Large intestine (tissue), 3 donors: ENCODE data around the gene PRICKLE1. TPM values are rescaled to one million over a fixed set of nuclear protein-coding genes. Genes with fewer than 3 reads are reported as not detected.
"Not testable (repeated sequence)": the region's sequence is repeated elsewhere in the genome, so short reads cannot be mapped to it uniquely, and the experiment has no call there.

Experiments used
- DNase-seq, 2 donors: peaks; one replicate each; pipeline versions ENCODE4 v3.0.0 to v3.0.0-alpha.2; 2013
- H3K27ac ChIP-seq: one replicate; pipeline ENCODE4 v1.5.1; 2013; ENCODE audit warnings: low read length
- H3K27me3 ChIP-seq: 2 replicates; pipeline ENCODE4 v1.6.1; 2013; ENCODE audit warnings: low read length; ENCODE audit not compliant: control insufficient read depth, insufficient read depth
- H3K36me3 ChIP-seq: 2 replicates; pipeline ENCODE4 v1.6.1; 2013; ENCODE audit warnings: low read length; ENCODE audit not compliant: control insufficient read depth, insufficient read depth
- H3K4me1 ChIP-seq: one replicate; pipeline ENCODE4 v1.6.1; 2013; ENCODE audit warnings: low read length; ENCODE audit not compliant: control insufficient read depth, insufficient read depth
- H3K4me3 ChIP-seq: one replicate; pipeline ENCODE4 v1.5.1; 2013; ENCODE audit warnings: low read length
- H3K9me3 ChIP-seq: one replicate; pipeline ENCODE4 v1.6.1; 2013; ENCODE audit warnings: mild to moderate bottlenecking, low read depth, low read length, moderate library complexity; ENCODE audit not compliant: control insufficient read depth
- WGBS: methylation state at CpG from one replicate; pipeline ENCODE4 v1.1.5; 2013; ENCODE audit warnings: low lambda C conversion rate; ENCODE audit not compliant: insufficient coverage; 5-methylcytosine and 5-hydroxymethylcytosine counted together
- polyA plus RNA-seq: library from polyadenylated mRNA; unstranded; fragments of 120-200 nt; gene quantifications from one replicate; pipeline ENCODE4 v1.2.1, GENCODE V29; 2013

Gene PRICKLE1
- polyA plus RNA-seq, 1 donor: 6.0 TPM

GRCh38 chr12:42564556-42564955 lies 25.0 kb downstream of the PRICKLE1 start:
- H3K27ac ChIP-seq: no peak overlapping the region
- no peaks in the 10 kb centered on the region for H3K9me3 ChIP-seq
- H3K27me3 ChIP-seq: no peaks in the 10 kb centered on the region
- no peaks in the 10 kb centered on the region for H3K4me1 ChIP-seq
- 83% methylated on average over 1 of the region's 3 CpGs for WGBS
- H3K36me3 ChIP-seq: no peaks in the 10 kb centered on the region
- DNase-seq: no peak
- H3K4me3 ChIP-seq: no peak overlapping the region

DNA sequence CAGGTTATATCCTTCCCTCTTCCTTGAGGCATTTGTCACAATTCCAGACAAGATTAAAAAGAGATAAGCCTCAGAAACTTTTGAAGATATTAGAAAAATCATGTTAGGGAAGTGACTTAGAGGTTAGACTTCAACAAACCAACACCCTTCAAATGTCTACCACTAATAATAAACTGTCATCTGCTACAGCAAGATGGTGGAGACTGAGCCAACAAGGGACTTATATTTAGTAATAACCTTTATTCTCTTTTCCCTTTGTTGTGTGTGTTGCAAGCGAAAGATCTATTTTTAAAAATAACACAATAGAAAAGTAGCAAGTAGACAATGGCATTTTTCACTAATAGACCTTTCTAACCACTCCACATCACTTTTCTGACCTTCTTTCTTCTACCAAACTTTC lies 28.6 kb downstream of the PRICKLE1 start:
- Histone ChIP-seq H3K9me3 (no peaks in the 10 kb centered on the region), H3K36me3 (no peaks in the 10 kb centered on the region), H3K27me3 (no peaks in the 10 kb centered on the region), H3K4me3 (no peak overlapping the region), H3K27ac (no peak overlapping the region), H3K4me1 (no peaks in the 10 kb centered on the region)
- DNase-seq: no peak
- WGBS: 100% methylated on average over 1 of the region's 1 CpG

GRCh38 chr12:42557586-42558172 lies 31.9 kb downstream of the PRICKLE1 start:
- Histone ChIP-seq H3K27me3 (no peaks in the 10 kb centered on the region), H3K36me3 (no peaks in the 10 kb centered on the region), H3K9me3 (no peaks in the 10 kb centered on the region), H3K4me1 (no peaks in the 10 kb centered on the region), H3K27ac (no peak overlapping the region), H3K4me3 (no peak overlapping the region)
- DNase-seq: no peak
- WGBS: no CpG with 5 or more reads among the region's 3 CpGs

DNA sequence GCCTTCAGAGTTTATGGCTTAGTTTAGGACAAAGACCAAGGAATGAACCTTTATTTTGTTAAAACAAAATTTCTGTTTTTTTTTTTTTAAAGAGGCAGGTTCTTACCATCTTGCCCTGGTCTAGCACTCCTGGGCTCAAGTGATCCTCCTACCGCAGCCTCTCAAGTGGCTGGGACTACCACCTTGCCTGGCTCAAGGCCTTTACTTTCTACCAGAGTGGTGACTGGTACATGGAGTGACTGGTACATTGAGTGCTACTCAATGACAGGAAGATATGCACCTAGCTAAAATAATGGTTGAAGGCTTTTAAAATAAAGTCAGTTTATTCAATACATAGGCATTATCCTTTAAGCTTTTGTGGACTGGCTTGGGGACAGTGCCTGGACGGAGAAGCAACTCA lies 32.6 kb downstream of the PRICKLE1 start:
- Histone ChIP-seq H3K27me3 (no peaks in the 10 kb centered on the region), H3K4me3 (no peak overlapping the region), H3K4me1 (no peaks in the 10 kb centered on the region), H3K36me3 (no peaks in the 10 kb centered on the region), H3K27ac (no peak overlapping the region), H3K9me3 (no peaks in the 10 kb centered on the region)
- no peak for DNase-seq
- WGBS: no CpG with 5 or more reads among the region's 2 CpGs

DNA sequence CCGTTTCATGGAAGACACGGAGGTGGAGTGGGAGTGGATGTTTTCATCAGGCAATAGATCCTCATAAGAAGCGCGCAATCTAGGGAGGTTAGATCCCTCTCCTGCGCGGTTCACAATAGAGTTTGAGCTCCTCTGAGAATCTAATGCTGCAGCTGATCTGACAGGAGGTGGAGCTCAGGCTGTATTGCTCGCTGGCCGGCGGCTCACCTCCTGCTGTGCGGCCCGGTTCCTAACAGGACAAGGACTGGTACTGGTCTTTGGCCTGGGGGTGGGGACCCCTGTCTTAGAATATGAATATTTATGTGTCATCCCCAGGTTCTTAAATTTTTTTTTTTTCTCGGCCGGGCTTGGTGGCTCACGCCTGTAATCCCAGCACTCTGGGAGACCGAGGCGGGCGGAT lies 36.7 kb downstream of the PRICKLE1 start:
- no CpG with 5 or more reads among the region's 17 CpGs for WGBS
- Histone ChIP-seq H3K4me1 (no peaks in the 10 kb centered on the region), H3K4me3 (no peak overlapping the region), H3K27me3 (peaks cover 2% of the 10 kb centered on the region), H3K27ac (no peak overlapping the region), H3K36me3 (no peaks in the 10 kb centered on the region), H3K9me3 (no peaks in the 10 kb centered on the region)
- no peak for DNase-seq

GRCh38 chr12:42550800-42551199 lies 38.7 kb downstream of the PRICKLE1 start:
- Histone ChIP-seq H3K9me3 (no peaks in the 10 kb centered on the region), H3K4me3 (no peak overlapping the region), H3K27ac (no peak overlapping the region), H3K27me3 (peaks cover 2% of the 10 kb centered on the region), H3K4me1 (no peaks in the 10 kb centered on the region), H3K36me3 (no peaks in the 10 kb centered on the region)
- no peak for DNase-seq

DNA sequence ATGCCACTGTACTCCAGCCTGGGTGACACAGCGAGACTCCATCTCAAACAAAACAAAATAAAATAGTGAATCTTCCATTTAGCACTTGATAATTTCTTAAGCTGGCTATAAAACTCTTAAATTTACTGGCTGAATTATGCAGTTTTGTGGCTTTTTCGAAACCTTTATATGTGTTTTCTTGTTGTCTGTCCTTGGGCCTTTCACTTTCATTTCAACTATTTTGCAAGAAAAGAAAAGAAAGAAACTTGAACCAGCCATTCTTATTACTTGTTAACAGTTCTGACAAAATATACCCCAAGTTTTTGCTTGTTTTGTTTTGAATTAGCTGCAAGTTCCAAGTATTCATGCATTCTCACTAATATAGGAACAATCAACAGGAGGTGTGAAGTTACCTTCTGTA lies 42.8 kb downstream of the PRICKLE1 start:
- no peaks in the 10 kb centered on the region for H3K4me1 ChIP-seq
- peaks cover 2% of the 10 kb centered on the region for H3K27me3 ChIP-seq
- DNase-seq: no peak
- no peak overlapping the region for H3K4me3 ChIP-seq
- WGBS: 83% methylated on average over 1 of the region's 2 CpGs
- H3K27ac ChIP-seq: no peak overlapping the region
- H3K36me3 ChIP-seq: no peaks in the 10 kb centered on the region
- no peaks in the 10 kb centered on the region for H3K9me3 ChIP-seq

DNA sequence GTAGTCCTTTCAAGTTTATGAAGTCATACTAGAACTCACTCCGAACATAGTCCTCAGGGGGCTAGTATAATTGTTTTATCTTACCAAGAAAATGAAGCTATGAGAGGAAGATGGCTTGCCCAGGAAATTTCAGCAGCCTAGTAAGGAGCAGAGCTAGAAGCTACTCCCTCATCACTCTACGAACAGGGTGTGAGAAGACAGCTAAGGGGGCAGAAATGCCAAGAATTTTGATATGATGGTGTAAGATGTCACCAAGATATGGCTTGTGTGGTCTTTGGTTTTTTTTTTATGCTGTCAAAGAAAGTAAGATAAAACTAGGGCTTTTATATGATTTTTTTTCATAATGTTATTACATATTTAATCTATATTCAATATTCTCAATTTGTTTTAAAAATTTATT lies 47.6 kb downstream of the PRICKLE1 start:
- Histone ChIP-seq H3K9me3 (no peaks in the 10 kb centered on the region), H3K36me3 (no peaks in the 10 kb centered on the region), H3K4me1 (no peaks in the 10 kb centered on the region), H3K27ac (no peak overlapping the region), H3K27me3 (no peaks in the 10 kb centered on the region), H3K4me3 (no peak overlapping the region)
- DNase-seq: no peak
- no CpG with 5 or more reads among the region's 2 CpGs for WGBS

GRCh38 chr12:42541308-42541707 lies 48.2 kb downstream of the PRICKLE1 start:
- H3K36me3 ChIP-seq, H3K4me1 ChIP-seq, H3K27me3 ChIP-seq, H3K9me3 ChIP-seq, H3K4me3 ChIP-seq, H3K27ac ChIP-seq, DNase-seq: not testable (repeated sequence)
- no CpG with 5 or more reads among the region's 2 CpGs for WGBS

GRCh38 chr12:42539696-42540095 lies 49.9 kb downstream of the PRICKLE1 start:
- no peak for DNase-seq
- no CpG with 5 or more reads among the region's 1 CpG for WGBS
- H3K27ac ChIP-seq: no peak overlapping the region
- no peaks in the 10 kb centered on the region for H3K9me3 ChIP-seq
- no peaks in the 10 kb centered on the region for H3K27me3 ChIP-seq
- no peaks in the 10 kb centered on the region for H3K4me1 ChIP-seq
- no peaks in the 10 kb centered on the region for H3K36me3 ChIP-seq
- no peak overlapping the region for H3K4me3 ChIP-seq

GRCh38 chr12:42538203-42538602 lies 51.3 kb downstream of the PRICKLE1 start:
- WGBS: no CpG with 5 or more reads among the region's 3 CpGs
- Histone ChIP-seq H3K27ac (no peak overlapping the region), H3K4me1 (no peaks in the 10 kb centered on the region), H3K9me3 (no peaks in the 10 kb centered on the region), H3K4me3 (no peak overlapping the region), H3K27me3 (no peaks in the 10 kb centered on the region), H3K36me3 (no peaks in the 10 kb centered on the region)
- no peak for DNase-seq
